HG02870 (cell line): Measurements from ENCODE around the gene FSTL5.

ENCODE experiments used
- ATAC-seq: cut with Tn5 transposase; IDR thresholded peaks from one replicate; pipeline ENCODE4 v1.9.1; 2021; ENCODE audit warnings: mild to moderate bottlenecking, moderate library complexity; ENCODE audit not compliant: unreplicated experiment

Gene FSTL5

GRCh38 chr4:161604516-161605300, 559.1 kb downstream of the FSTL5 start:
- no peak for ATAC-seq

- ATAC-seq, result no peak
These were observed 562.8 kb downstream of the FSTL5 start for GRCh38 chr4:161601011-161601410.

- ATAC-seq, result no peak
These were observed 568.5 kb downstream of the FSTL5 start for GRCh38 chr4:161595230-161595771.

- ATAC-seq, result no peak
These were observed 578.8 kb downstream of the FSTL5 start for GRCh38 chr4:161585011-161585410.

GRCh38 chr4:161583549-161583948, 580.3 kb downstream of the FSTL5 start:
- no peak for ATAC-seq

GRCh38 chr4:161581262-161582230, 582.3 kb downstream of the FSTL5 start:
- no peak for ATAC-seq

DNA sequence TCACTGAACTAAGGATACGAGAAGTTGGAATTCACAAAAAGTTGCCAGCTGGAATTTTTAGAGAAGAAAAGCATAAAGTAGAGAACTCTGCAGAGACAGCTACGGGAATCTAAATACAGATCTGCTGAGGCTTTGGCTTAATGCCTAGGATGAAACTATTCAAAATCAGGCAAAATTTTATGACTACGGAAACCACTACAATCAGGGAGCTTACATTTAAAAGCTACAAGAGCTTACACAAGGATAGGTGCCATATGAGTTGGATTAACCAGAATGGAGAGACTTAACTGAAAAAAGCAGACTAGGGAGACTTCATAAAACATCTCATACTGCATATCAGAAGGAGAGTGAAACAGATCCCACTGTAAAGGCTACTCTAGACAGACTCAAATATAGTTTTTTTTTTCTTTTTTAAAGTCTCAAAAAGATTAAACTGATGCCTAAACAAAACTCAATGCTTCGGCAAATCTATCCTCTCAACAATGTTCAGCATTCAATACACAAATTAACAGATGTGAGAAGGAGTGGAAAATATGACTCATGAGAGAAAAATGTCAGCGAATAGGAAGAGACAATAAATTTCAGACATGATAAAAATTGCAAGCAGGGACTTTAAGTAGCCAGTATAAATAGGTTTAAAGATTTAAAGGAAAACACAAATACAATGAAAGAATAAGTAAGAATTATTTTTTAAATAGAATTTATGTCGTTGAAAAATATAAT, 586.1 kb downstream of the FSTL5 start:
- ATAC-seq, result no peak

DNA sequence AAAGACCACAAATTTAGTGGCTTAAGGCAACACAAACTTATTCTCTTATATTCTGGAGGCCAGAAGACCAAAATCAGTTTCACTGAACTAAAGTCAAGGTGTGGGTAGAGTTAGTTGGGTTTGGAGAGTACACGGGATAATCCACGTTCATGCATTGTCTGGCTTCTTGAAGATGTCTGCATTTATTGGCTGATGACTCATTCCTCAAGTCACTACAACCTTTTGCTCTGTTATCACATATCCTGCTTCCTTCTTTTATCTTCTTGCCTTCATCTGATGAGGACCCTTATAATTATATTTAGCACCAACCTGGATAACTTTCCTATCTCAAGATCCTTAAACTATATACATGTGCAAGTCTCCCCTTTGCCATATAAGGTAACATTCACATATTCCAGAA, 590.0 kb downstream of the FSTL5 start:
- no peak for ATAC-seq

GRCh38 chr4:161564230-161564834, 599.5 kb downstream of the FSTL5 start:
- no peak for ATAC-seq

GRCh38 chr4:161555689-161556660, 607.8 kb downstream of the FSTL5 start:
- ATAC-seq, result peak; percentile 80

DNA sequence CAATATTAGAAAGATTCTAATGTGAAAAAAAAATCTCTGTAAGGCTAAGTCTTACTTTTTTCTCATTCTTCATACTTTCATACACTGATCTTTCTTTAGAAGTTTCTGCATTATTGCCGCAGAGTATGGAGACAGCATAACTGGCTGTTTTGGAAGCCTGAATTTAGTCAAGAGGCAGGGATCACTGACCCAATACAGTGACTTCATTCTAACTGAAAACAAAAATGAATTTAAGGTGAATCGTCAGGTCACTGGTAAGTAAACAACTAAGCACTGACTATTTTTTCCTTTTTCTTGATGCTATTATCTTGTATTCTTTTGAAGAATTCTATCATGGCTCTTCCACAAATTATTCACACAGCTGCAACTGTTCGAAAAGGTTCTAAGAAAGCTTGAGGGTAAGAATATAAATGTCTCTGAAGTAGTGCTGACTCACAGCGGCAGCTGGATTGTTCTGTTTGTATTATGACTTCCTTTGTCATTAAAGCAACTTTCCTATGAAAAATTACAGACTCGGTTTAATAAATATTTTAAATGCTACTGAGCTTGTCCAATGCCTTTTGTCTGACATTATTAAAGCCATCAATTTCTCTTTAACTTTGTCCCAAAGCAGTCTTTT, 609.3 kb downstream of the FSTL5 start:
- ATAC-seq, result peak; percentile 32

GRCh38 chr4:161546902-161547301, 616.9 kb downstream of the FSTL5 start:
- no peak for ATAC-seq

- ATAC-seq, result no peak
These were observed 623.5 kb downstream of the FSTL5 start for GRCh38 chr4:161540265-161540664.

- no peak for ATAC-seq
These were observed 624.9 kb downstream of the FSTL5 start for GRCh38 chr4:161538941-161539340.

DNA sequence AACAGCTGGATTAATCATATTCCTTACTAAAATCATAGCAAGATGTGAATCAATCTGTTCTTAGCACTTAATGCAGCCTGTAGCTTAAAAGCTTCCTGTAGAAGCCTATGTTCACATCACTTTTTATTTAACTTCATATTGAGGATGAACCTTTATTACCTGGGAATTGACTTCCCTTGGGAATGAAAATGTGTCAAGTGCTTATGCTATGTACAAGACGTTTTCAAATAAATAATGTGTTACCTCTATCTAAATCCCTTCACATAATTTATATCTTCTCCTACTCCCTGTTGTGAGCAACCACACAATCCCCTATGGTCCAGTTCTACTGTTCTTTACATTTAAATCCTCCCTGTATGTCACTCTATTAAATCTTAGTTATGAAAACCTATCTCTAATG, 633.1 kb downstream of the FSTL5 start:
- no peak for ATAC-seq

DNA sequence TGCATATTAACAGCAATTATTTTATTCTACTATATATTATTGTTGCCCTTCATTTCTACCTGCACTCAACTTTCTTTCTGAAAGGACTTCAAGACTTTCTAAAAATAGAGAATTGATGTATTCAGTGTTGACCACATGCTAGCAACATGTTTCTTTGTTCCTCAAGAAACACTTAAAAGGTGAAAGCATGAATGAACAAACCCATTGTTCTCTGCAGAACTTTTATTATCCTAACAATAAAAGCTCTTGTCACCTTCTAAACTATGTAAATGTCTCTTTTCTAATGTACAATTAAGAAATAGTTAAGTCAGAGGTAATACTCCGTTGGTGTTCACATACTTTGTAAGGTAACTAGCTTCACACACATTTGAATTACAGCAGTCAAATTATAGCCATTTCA, 638.7 kb downstream of the FSTL5 start:
- ATAC-seq, result no peak

GRCh38 chr4:161522031-161522430, 641.8 kb downstream of the FSTL5 start:
- no peak for ATAC-seq

DNA sequence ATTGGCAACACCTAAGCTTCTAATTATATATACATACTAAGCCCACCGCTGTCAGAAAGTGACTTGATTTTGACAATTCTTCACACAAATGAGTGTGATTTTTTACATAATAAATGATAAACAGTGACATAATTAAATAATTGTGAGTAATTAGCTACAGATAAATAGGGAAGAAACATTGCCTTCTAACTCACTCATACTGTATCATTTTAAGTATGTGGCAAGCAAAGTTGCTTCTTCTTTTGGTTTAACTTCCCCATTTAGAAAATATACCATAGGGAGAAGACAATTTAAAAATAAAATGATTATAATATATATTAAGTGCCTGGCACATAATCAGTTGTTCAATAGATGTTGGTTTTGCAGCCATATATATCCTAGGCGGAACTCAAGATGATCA, 644.2 kb downstream of the FSTL5 start:
- no peak for ATAC-seq

DNA sequence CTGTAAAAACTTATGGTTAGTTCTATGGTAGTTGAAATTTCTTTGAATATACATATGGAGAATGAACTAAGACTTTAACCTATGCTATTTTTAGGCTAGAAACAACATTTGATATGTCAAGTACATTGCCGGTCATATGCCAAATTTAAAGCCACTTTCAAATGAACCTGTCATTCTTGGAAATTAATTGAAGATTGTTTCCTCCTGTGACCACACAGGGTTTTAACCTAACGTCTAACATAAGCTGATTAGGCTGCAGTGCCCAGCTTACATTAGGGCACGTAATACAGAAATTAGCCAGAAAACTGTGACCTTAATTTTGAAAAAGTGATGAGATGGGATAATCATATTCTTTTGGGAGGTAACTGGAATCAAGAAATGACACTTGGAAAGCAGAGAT, 645.9 kb downstream of the FSTL5 start:
- no peak for ATAC-seq
